Mucosa of descending colon (tissue), 3 donors: ENCODE results near the gene BRD3. TPM values are rescaled to one million over a fixed set of nuclear protein-coding genes. Genes with fewer than 3 reads are reported as not detected.

ENCODE experiments used
- ATAC-seq: fragments of 200-7000 bp; cut with Tn5 transposase; one replicate; pipeline ENCODE4 v1.9.1; 2020; ENCODE audit warnings: mild to moderate bottlenecking, moderate library complexity
- DNase-seq, 3 donors: peaks; one replicate each; pipeline ENCODE4 v3.0.0-alpha.2; 2020
- H3K36me3 ChIP-seq: fragments of 200-600 bp; one replicate; pipeline ENCODE4 v1.8.0; 2021; ENCODE audit warnings: low read depth, mild to moderate bottlenecking
- H3K4me1 ChIP-seq: fragments of 200-600 bp; one replicate; pipeline ENCODE4 v1.8.0; 2021; ENCODE audit warnings: low read depth, mild to moderate bottlenecking
- H3K4me3 ChIP-seq: fragments of 200-600 bp; one replicate; pipeline ENCODE4 v1.8.0; 2021; ENCODE audit warnings: mild to moderate bottlenecking
- H3K9me3 ChIP-seq: fragments of 200-600 bp; one replicate; pipeline ENCODE4 v1.8.0; 2021; ENCODE audit warnings: mild to moderate bottlenecking
- CTCF ChIP-seq: fragments of 200-600 bp; IDR thresholded peaks from one replicate; pipeline ENCODE4 v1.8.0; 2022; ENCODE audit warnings: antibody characterized with exemption, mild to moderate bottlenecking
- intact Hi-C, 2 donors: fragments of 100-400 bp; cut with DNase I in 1 of 2; cut with micrococcal nuclease in 1 of 2; formaldehyde crosslinking; loops; one replicate each; pipeline versions ENCODE4 v1.11.0 to v1.11.1; 2022; cut with DNase I, micrococcal nuclease
- total RNA-seq, 3 donors: library from RNA; stranded (reverse); fragmentation: NEBNext Ultra II Directional in 2 of 3; extraction: Animal tissue kit (Norgen Biotek cat#: 25700) in 2 of 3; gene quantifications; one replicate each; pipeline versions ENCODE4 v1.2.1 to v1.2.4, GENCODE V29; 2021 to 2023
- donor health status: DM: no; HTN: no; CAD: no; lungs with moderate emphysema.
- donor health status: DM: no; HTN: no; CAD: no.
- donor health status: DM: no; HTN: yes; CAD: no.

BRD3 gene
- total RNA-seq, 3 donors from 2014 or later, result 19.4 to 56.0 (median 29.4) TPM

GRCh38 chr9:134002796-134003195 lies 65.0 kb downstream of the BRD3 start:
- Histone ChIP-seq H3K4me1 (no peaks in the 10 kb centered on the region), H3K4me3 (no peak overlapping the region), H3K9me3 (no peaks in the 10 kb centered on the region), H3K36me3 (no peaks in the 10 kb centered on the region)
- TF ChIP-seq CTCF, result no peak
- intact Hi-C loops, result no loop called here
- no peak for DNase-seq
- ATAC-seq, result no peak

GRCh38 chr9:133999851-134000265 lies 68.0 kb downstream of the BRD3 start:
- Histone ChIP-seq H3K9me3 (no peaks in the 10 kb centered on the region), H3K36me3 (no peaks in the 10 kb centered on the region), H3K4me3 (no peak overlapping the region), H3K4me1 (no peaks in the 10 kb centered on the region)
- no peak for ATAC-seq
- DNase-seq, result no peak
- no peak for TF ChIP-seq CTCF
- intact Hi-C loops, result loop anchor here in 1 of 2 donors (5.0 kb wide), 1 partner anchor 208 kb away; no protein-coding TSS in a partner anchor

GRCh38 chr9:133998915-133999595 lies 68.8 kb downstream of the BRD3 start:
- no peaks in the 10 kb centered on the region for H3K9me3 ChIP-seq
- peaks cover 3% of the 10 kb centered on the region for H3K4me1 ChIP-seq
- no peak for TF ChIP-seq CTCF
- no peak overlapping the region for H3K4me3 ChIP-seq
- ATAC-seq (no peak), DNase-seq (no peak)
- intact Hi-C loops, result loop anchor here in 1 of 2 donors (5.0 kb wide), 1 partner anchor 207 kb away; no protein-coding TSS in a partner anchor
- no peaks in the 10 kb centered on the region for H3K36me3 ChIP-seq

GRCh38 chr9:133997584-133997983 lies 70.2 kb downstream of the BRD3 start:
- ATAC-seq (no peak), DNase-seq (no peak)
- peaks cover 13% of the 10 kb centered on the region for H3K4me1 ChIP-seq
- TF ChIP-seq CTCF, result no peak
- H3K9me3 ChIP-seq, result no peaks in the 10 kb centered on the region
- no peaks in the 10 kb centered on the region for H3K36me3 ChIP-seq
- no peak overlapping the region for H3K4me3 ChIP-seq
- intact Hi-C loops, result loop anchor here in 1 of 2 donors (5.0 kb wide), 1 partner anchor 205 kb away; no protein-coding TSS in a partner anchor

- no peak for TF ChIP-seq CTCF
- intact Hi-C loops, result loop anchor here in 1 of 2 donors (5.0 kb wide), 1 partner anchor 205 kb away; no protein-coding TSS in a partner anchor
- H3K9me3 ChIP-seq, result no peaks in the 10 kb centered on the region
These were observed 71.0 kb downstream of the BRD3 start for GRCh38 chr9:133996531-133997520.

More at GRCh38 chr9:133996531-133997520, 71.0 kb downstream of the BRD3 start:
- ATAC-seq (no peak), DNase-seq (no peak)
- no peak overlapping the region for H3K4me3 ChIP-seq
- H3K4me1 ChIP-seq, result peaks cover 13% of the 10 kb centered on the region
- no peaks in the 10 kb centered on the region for H3K36me3 ChIP-seq
